HCT116 (cell line): Measurements from ENCODE around the gene EYA3. TPM values are rescaled to one million over a fixed set of nuclear protein-coding genes. Genes with fewer than 3 reads are reported as not detected.

Experiments used
- ATAC-seq: fragments of 200-7000 bp; cut with Tn5 transposase; 2 replicates; pipeline ENCODE4 v1.9.1; 2020; ENCODE audit warnings: mild to moderate bottlenecking, moderate library complexity
- BruUV-seq: library from RNA; stranded (reverse); fragments of 400-500 nt; replicated peaks from 2 replicates; lab custom pipeline; 2021; lab: Mats Ljungman, UMichigan
- CTCF ChIA-PET: fragments of 300-600 bp; sonication (Branson Sonifier 250); formaldehyde crosslinking; loops from one replicate; lab custom pipeline; 2021; ENCODE audit warnings: antibody characterized with exemption; lab: Charles Lee
- POLR2A ChIA-PET: fragments of 300-600, 350-600 bp; sonication (Branson Sonifier 250); formaldehyde crosslinking; loops from one replicate; lab custom pipeline; 2021; ENCODE audit warnings: antibody characterized with exemption; lab: Charles Lee
- RAD21 ChIA-PET, 2 experiments: fragments of 300-600 bp; sonication (Branson Sonifier 250); formaldehyde crosslinking; loops; one replicate each; lab custom pipeline; 2023; ENCODE audit warnings: low total read pairs in 2 of 2; ENCODE audit not compliant: uncharacterized antibody in 2 of 2, unreplicated experiment in 2 of 2, low non-redundant PET in 1 of 2; lab: Charles Lee
- DNase-seq: peaks from one replicate; pipeline ENCODE4 v3.0.0-alpha.2; 2010; ENCODE audit warnings: low read depth, low spot score
- H2AFZ ChIP-seq: fragments of 200-600 bp; shearing (Covaris generic), sonication (generic); 2 replicates; pipeline ENCODE4 v1.6.1; 2017; ENCODE audit warnings: low read depth, mixed run types, mixed read lengths, antibody characterized with exemption, low read length; ENCODE audit not compliant: poor library complexity, severe bottlenecking
- H3K27ac ChIP-seq: 2 replicates; pipeline ENCODE4 v1.5.1; 2012; ENCODE audit warnings: low read depth, low read length
- H3K27me3 ChIP-seq: fragments of 200-600 bp; sonication (generic); 2 replicates; pipeline ENCODE4 v1.6.1; 2016; ENCODE audit warnings: mixed run types, low read length, mixed read lengths; ENCODE audit not compliant: insufficient read depth
- H3K36me3 ChIP-seq, 2 experiments: fragments of 200-500 bp in 1 of 2; fragments of 200-600 bp in 1 of 2; sonication (Bioruptor generic) in 1 of 2; sonication (generic) in 1 of 2; 2 replicates each; pipeline versions ENCODE4 v1.5.1 to v1.6.1; 2014 to 2016; ENCODE audit warnings: low read length in 2 of 2, inconsistent platforms in 1 of 2, mixed read lengths in 1 of 2, mixed run types in 1 of 2; ENCODE audit not compliant: insufficient read depth in 2 of 2, control insufficient read depth in 1 of 2
- H3K4me1 ChIP-seq, 2 experiments: fragments of 200-600 bp in 1 of 2; sonication (generic) in 1 of 2; 2 replicates each; pipeline versions ENCODE4 v1.5.1 to v1.6.1; 2012 to 2017; ENCODE audit warnings: low read length in 2 of 2, inconsistent platforms in 1 of 2, mild to moderate bottlenecking in 1 of 2, mixed read lengths in 1 of 2, mixed run types in 1 of 2, moderate library complexity in 1 of 2; ENCODE audit not compliant: insufficient read depth in 2 of 2, control insufficient read depth in 1 of 2
- H3K4me2 ChIP-seq: fragments of 200-600 bp; sonication (generic); 2 replicates; pipeline ENCODE4 v1.6.1; 2017; ENCODE audit warnings: mixed run types, low read length, mixed read lengths
- H3K4me3 ChIP-seq, 2 experiments: fragments of 200-600 bp in 1 of 2; sonication (generic) in 1 of 2; replicated peaks in 1 of 2; 2 replicates each; pipeline ENCODE4 v1.5.1; 2011 to 2016; ENCODE audit warnings: low read length in 2 of 2, control low read depth in 1 of 2, low read depth in 1 of 2, mild to moderate bottlenecking in 1 of 2, mixed read lengths in 1 of 2, mixed run types in 1 of 2
- H3K79me2 ChIP-seq: fragments of 200-600 bp; sonication (generic); 2 replicates; pipeline ENCODE4 v1.6.1; 2017; ENCODE audit warnings: mild to moderate bottlenecking, mixed run types, low read length, moderate library complexity, mixed read lengths; ENCODE audit not compliant: insufficient read depth
- H3K9ac ChIP-seq: fragments of 200-600 bp; sonication (generic); 2 replicates; pipeline ENCODE4 v1.6.1; 2016; ENCODE audit warnings: low read length, mixed read lengths
- H3K9me2 ChIP-seq: fragments of 200-600 bp; sonication (generic), shearing (Covaris generic); 2 replicates; pipeline ENCODE4 v1.6.1; 2017; ENCODE audit warnings: mixed run types, mild to moderate bottlenecking, moderate library complexity; ENCODE audit not compliant: insufficient read depth
- H3K9me3 ChIP-seq, 2 experiments: fragments of 200-500 bp in 1 of 2; fragments of 200-600 bp in 1 of 2; sonication (Bioruptor generic) in 1 of 2; sonication (generic) in 1 of 2; 2 replicates each; pipeline ENCODE4 v1.6.1; 2014 to 2017; ENCODE audit warnings: low read length in 2 of 2, mixed read lengths in 2 of 2, inconsistent platforms in 1 of 2, low read depth in 1 of 2, mild to moderate bottlenecking in 1 of 2, mixed run types in 1 of 2, moderate library complexity in 1 of 2; ENCODE audit not compliant: control insufficient read depth in 1 of 2, insufficient read depth in 1 of 2
- H4K20me1 ChIP-seq: fragments of 200-600 bp; sonication (generic), shearing (Covaris generic); 2 replicates; pipeline ENCODE4 v1.6.1; 2017; ENCODE audit warnings: mixed run types, mild to moderate bottlenecking, moderate library complexity; ENCODE audit not compliant: insufficient read depth
- CBX3 ChIP-seq: IDR thresholded peaks from 2 replicates; pipeline ENCODE4 v1.6.1; 2012; ENCODE audit warnings: low read depth
- EGR1 ChIP-seq: IDR thresholded peaks from 2 replicates; pipeline ENCODE4 v1.6.1; 2012; ENCODE audit warnings: low read depth
- EZH2 ChIP-seq: fragments of 200-600 bp; sonication (generic); IDR thresholded peaks from 2 replicates; pipeline ENCODE4 v1.6.1; 2017; ENCODE audit warnings: antibody characterized with exemption, mixed run types
- EZH2phosphoT487 ChIP-seq: fragments of 200-600 bp; IDR thresholded peaks from 2 replicates; pipeline ENCODE4 v1.6.1; 2018; ENCODE audit warnings: antibody characterized with exemption, borderline replicate concordance
- JUND ChIP-seq: IDR thresholded peaks from 2 replicates; pipeline ENCODE4 v1.6.1; 2012
- MAX ChIP-seq: IDR thresholded peaks from 2 replicates; pipeline ENCODE4 v1.6.1; 2012
- RAD21 ChIP-seq: IDR thresholded peaks from 2 replicates; pipeline ENCODE4 v1.6.1; 2012; ENCODE audit warnings: low read depth, mild to moderate bottlenecking
- SP1 ChIP-seq: IDR thresholded peaks from 2 replicates; pipeline ENCODE4 v1.6.1; 2012; ENCODE audit warnings: low read depth
- TCF7L2 ChIP-seq: IDR thresholded peaks from 2 replicates; pipeline ENCODE4 v1.7.0; 2011; ENCODE audit warnings: borderline replicate concordance, inconsistent platforms; ENCODE audit not compliant: insufficient read depth, insufficient read length; ENCODE audit errors: extremely low read depth
- ZFX ChIP-seq: fragments of 450-650 bp; IDR thresholded peaks from 2 replicates; pipeline ENCODE4 v1.6.1; 2017
- intact Hi-C: fragments of 100-400 bp; cut with micrococcal nuclease; formaldehyde crosslinking; loops from 2 replicates; pipeline ENCODE4 v1.10.0; 2022
- total RNA-seq: library from RNA; stranded (reverse); gene quantifications from one replicate; pipeline ENCODE4 v1.2.1, GENCODE V29; 2021; ENCODE audit not compliant: unreplicated experiment
- TF ChIP-seq, protein P1 (sequence below): IDR thresholded peaks from 2 replicates; pipeline ENCODE4 v1.6.1; 2011; ENCODE audit warnings: mild to moderate bottlenecking, low read length, moderate library complexity; ENCODE audit not compliant: insufficient replicate concordance; ENCODE audit errors: extremely low read depth

The EYA3 gene
- total RNA-seq, 1 experiment from 2014 or later, result 25.9 TPM

DNA sequence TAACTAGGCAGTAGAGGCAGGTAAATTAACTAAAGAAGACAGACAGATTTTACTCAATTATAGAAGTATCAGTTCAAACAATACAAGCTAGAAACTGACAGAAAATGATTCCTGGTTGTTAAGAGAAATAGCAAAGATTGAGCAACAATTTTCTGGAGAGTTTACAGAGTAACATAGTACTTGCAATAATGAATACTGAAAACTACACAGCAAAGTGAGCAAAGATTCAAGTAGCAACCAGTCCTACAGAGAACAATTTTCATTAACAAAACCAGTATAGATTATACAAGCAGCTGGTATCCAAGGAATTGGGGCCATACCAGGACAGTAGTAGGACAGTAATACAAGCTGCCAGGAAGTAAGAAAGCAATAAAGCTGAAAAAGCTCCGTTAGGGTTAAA, 37.6 kb downstream of the EYA3 start:
- no peak for TF ChIP-seq RAD21
- no peak for TF ChIP-seq CBX3
- TF ChIP-seq, protein P1, sequence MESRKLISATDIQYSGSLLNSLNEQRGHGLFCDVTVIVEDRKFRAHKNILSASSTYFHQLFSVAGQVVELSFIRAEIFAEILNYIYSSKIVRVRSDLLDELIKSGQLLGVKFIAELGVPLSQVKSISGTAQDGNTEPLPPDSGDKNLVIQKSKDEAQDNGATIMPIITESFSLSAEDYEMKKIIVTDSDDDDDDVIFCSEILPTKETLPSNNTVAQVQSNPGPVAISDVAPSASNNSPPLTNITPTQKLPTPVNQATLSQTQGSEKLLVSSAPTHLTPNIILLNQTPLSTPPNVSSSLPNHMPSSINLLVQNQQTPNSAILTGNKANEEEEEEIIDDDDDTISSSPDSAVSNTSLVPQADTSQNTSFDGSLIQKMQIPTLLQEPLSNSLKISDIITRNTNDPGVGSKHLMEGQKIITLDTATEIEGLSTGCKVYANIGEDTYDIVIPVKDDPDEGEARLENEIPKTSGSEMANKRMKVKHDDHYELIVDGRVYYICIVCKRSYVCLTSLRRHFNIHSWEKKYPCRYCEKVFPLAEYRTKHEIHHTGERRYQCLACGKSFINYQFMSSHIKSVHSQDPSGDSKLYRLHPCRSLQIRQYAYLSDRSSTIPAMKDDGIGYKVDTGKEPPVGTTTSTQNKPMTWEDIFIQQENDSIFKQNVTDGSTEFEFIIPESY, result no peak
- TF ChIP-seq EZH2, result no peak
- TF ChIP-seq ZFX, result no peak
- TF ChIP-seq MAX, result no peak
- no peak for TF ChIP-seq SP1
- TF ChIP-seq JUND, result no peak
- TF ChIP-seq EZH2phosphoT487, result no peak
- TF ChIP-seq TCF7L2, result no peak
- no peak for TF ChIP-seq EGR1
- TF ChIP-seq, all 23 proteins: peak for 0
- no peak overlapping the region for H3K27ac ChIP-seq
- H3K9me3 ChIP-seq, result no peaks in the 10 kb centered on the region
- ChIA-PET POLR2A (no interaction called here), RAD21 (no interaction called here), CTCF (no interaction called here)
- ATAC-seq (no peak), DNase-seq (no peak)
- H3K4me2 ChIP-seq, result no peak overlapping the region
- H3K4me1 ChIP-seq, result no peaks in the 10 kb centered on the region
- no TSS peak for BruUV-seq
- no peak overlapping the region for H3K4me3 ChIP-seq
- H3K27me3 ChIP-seq, result no peaks in the 10 kb centered on the region
- intact Hi-C loops, result no loop called here
- H2AFZ ChIP-seq, result no peak overlapping the region
- H3K9ac ChIP-seq, result no peak overlapping the region
- H3K9me2 ChIP-seq, result no peaks in the 10 kb centered on the region
- 0 out of 4 replicates have a peak, but pooled peaks cover 3 to 4% of the 10 kb centered on the region in 2 experiments for H3K36me3 ChIP-seq
- no peaks in the 10 kb centered on the region for H4K20me1 ChIP-seq
- H3K79me2 ChIP-seq, result no peaks in the 10 kb centered on the region
